GM12878 (cell line): ENCODE measurements around the gene TSHZ2. TPM values are rescaled to one million over a fixed set of nuclear protein-coding genes. Genes with fewer than 3 reads are reported as not detected.

ENCODE experiments used
- ATAC-seq: fragments of 200-7000 bp; cut with Tn5 transposase; 3 replicates; pipeline ENCODE4 v1.9.1; 2020; ENCODE audit warnings: mild to moderate bottlenecking, moderate library complexity
- BruUV-seq: library from RNA; stranded (reverse); fragments of 400-500 nt; replicated peaks from 2 replicates; lab custom pipeline; 2021; lab: Mats Ljungman, UMichigan
- CTCF ChIA-PET: fragments of 300-600 bp; sonication (Branson Sonifier 250); formaldehyde crosslinking; extraction: SDS; loops from one replicate; lab custom pipeline; 2021; ENCODE audit warnings: inconsistent platforms; lab: Yijun Ruan, JAX
- POLR2A ChIA-PET: fragments of 350-600 bp; formaldehyde crosslinking; extraction: SDS; loops from one replicate; lab custom pipeline; 2021; ENCODE audit warnings: inconsistent platforms; lab: Charles Lee
- RAD21 ChIA-PET: fragments of 300-600 bp; sonication (Branson Sonifier 250); formaldehyde crosslinking; loops from one replicate; lab custom pipeline; 2023; ENCODE audit warnings: antibody characterized with exemption; ENCODE audit not compliant: unreplicated experiment; lab: Charles Lee
- SMC1A ChIA-PET: fragments of 300-600 bp; sonication (Branson Sonifier 250); formaldehyde crosslinking; loops from one replicate; lab custom pipeline; 2023; ENCODE audit not compliant: unreplicated experiment, uncharacterized antibody; lab: Charles Lee
- DNase-seq: peaks from one replicate; pipeline ENCODE4 v3.0.0-alpha.2; 2011; ENCODE audit warnings: low read depth, low spot score
- FAIRE-seq: peaks from 3 replicates; lab custom pipeline; 2011; peaks lifted over from hg19 to GRCh38; lab: Jason Lieb, UNC
- H2AFZ ChIP-seq: 2 replicates; pipeline ENCODE4 v1.6.0; 2011; ENCODE audit warnings: low read depth, low read length, control low read depth; ENCODE audit not compliant: control insufficient read depth
- H3K27ac ChIP-seq: 2 replicates; pipeline ENCODE4 v1.5.1; 2011; ENCODE audit warnings: control low read depth; ENCODE audit not compliant: control insufficient read depth, insufficient read depth
- H3K27me3 ChIP-seq, 2 experiments: replicated peaks in 1 of 2; 2 replicates each; pipeline versions ENCODE4 v1.6.0 to v1.6.1; 2011; ENCODE audit warnings: low read length in 1 of 2; ENCODE audit not compliant: control insufficient read depth in 2 of 2, insufficient read depth in 2 of 2
- H3K36me3 ChIP-seq, 2 experiments: 2 replicates each; pipeline ENCODE4 v1.5.1; 2011; ENCODE audit warnings: low read length in 1 of 2; ENCODE audit not compliant: control insufficient read depth in 2 of 2, insufficient read depth in 2 of 2
- H3K4me1 ChIP-seq: 2 replicates; pipeline ENCODE4 v1.6.1; 2011; ENCODE audit warnings: mild to moderate bottlenecking, low read length, moderate library complexity, mixed read lengths; ENCODE audit not compliant: control insufficient read depth, insufficient read depth
- H3K4me2 ChIP-seq: 2 replicates; pipeline ENCODE4 v1.6.0; 2011; ENCODE audit warnings: control low read depth; ENCODE audit not compliant: control insufficient read depth, insufficient read depth
- H3K4me3 ChIP-seq: fragments of 200-600 bp; sonication (generic); 2 replicates; pipeline ENCODE4 v1.5.1; 2016
- H3K79me2 ChIP-seq: 2 replicates; pipeline ENCODE4 v1.6.0; 2011; ENCODE audit warnings: low read length; ENCODE audit not compliant: control insufficient read depth, insufficient read depth
- H3K9ac ChIP-seq: 2 replicates; pipeline ENCODE4 v1.8.0; 2011; ENCODE audit warnings: low read length, control low read depth, mixed read lengths; ENCODE audit not compliant: control insufficient read depth, insufficient read depth
- H3K9me3 ChIP-seq: replicated peaks from 3 replicates; pipeline ENCODE4 v1.5.1; 2011; ENCODE audit warnings: mild to moderate bottlenecking, low read length; ENCODE audit not compliant: control insufficient read depth, insufficient read depth
- H4K20me1 ChIP-seq: 2 replicates; pipeline ENCODE4 v1.6.0; 2011; ENCODE audit not compliant: control insufficient read depth, insufficient read depth
- ASH2L ChIP-seq: fragments of 300-600, 200-600 bp; sonication (generic); IDR thresholded peaks from 2 replicates; pipeline ENCODE4 v1.6.1; 2017; ENCODE audit warnings: low read depth, mild to moderate bottlenecking, borderline replicate concordance
- BCL3 ChIP-seq: IDR thresholded peaks from 2 replicates; pipeline ENCODE4 v1.6.1; 2011; ENCODE audit warnings: borderline replicate concordance, low read depth, mild to moderate bottlenecking, moderate library complexity, low read length; ENCODE audit not compliant: insufficient read depth, poor library complexity, severe bottlenecking
- CEBPZ ChIP-seq: fragments of 150-350 bp; IDR thresholded peaks from 2 replicates; pipeline ENCODE4 v1.6.1; 2016; ENCODE audit warnings: low read depth, low read length
- DPF2 ChIP-seq: fragments of 450-650 bp; IDR thresholded peaks from 2 replicates; pipeline ENCODE4 v1.6.1; 2017; ENCODE audit warnings: mild to moderate bottlenecking
- HDGF ChIP-seq: fragments of 450-650 bp; IDR thresholded peaks from 2 replicates; pipeline ENCODE4 v1.6.1; 2016; ENCODE audit warnings: antibody characterized with exemption
- MTA2 ChIP-seq: fragments of 450-650 bp; IDR thresholded peaks from 2 replicates; pipeline ENCODE4 v1.6.1; 2016; ENCODE audit warnings: low read depth, mild to moderate bottlenecking, moderate library complexity
- NFYA ChIP-seq: IDR thresholded peaks from 2 replicates; pipeline ENCODE4 v1.6.1; 2011; ENCODE audit warnings: low read depth, mild to moderate bottlenecking, low read length, improper control_type of control experiment, borderline replicate concordance
- TBL1XR1 ChIP-seq: IDR thresholded peaks from 2 replicates; pipeline ENCODE4 v1.6.1; 2012; ENCODE audit warnings: low read depth, low read length, improper control_type of control experiment
- TCF12 ChIP-seq: IDR thresholded peaks from 2 replicates; pipeline ENCODE4 v1.6.1; 2011; ENCODE audit warnings: low read depth, mild to moderate bottlenecking, low read length
- TCF3 ChIP-seq: IDR thresholded peaks from 2 replicates; pipeline ENCODE4 v1.6.1; 2012; ENCODE audit warnings: low read depth, mild to moderate bottlenecking, low read length, borderline replicate concordance; ENCODE audit not compliant: insufficient read depth
- USF2 ChIP-seq: IDR thresholded peaks from 2 replicates; pipeline ENCODE4 v1.6.1; 2011; ENCODE audit warnings: low read depth, low read length, improper control_type of control experiment, borderline replicate concordance
- ZBTB40 ChIP-seq: fragments of 450-650 bp; IDR thresholded peaks from 2 replicates; pipeline ENCODE4 v1.6.1; 2016; ENCODE audit warnings: mild to moderate bottlenecking, moderate library complexity, borderline replicate concordance
- ZNF384 ChIP-seq: IDR thresholded peaks from 2 replicates; pipeline ENCODE4 v1.6.1; 2012; ENCODE audit warnings: low read depth, mild to moderate bottlenecking, low read length, improper control_type of control experiment, borderline replicate concordance
- ZNF622 ChIP-seq: fragments of 450-650 bp; IDR thresholded peaks from 2 replicates; pipeline ENCODE4 v1.6.1; 2017; ENCODE audit warnings: mild to moderate bottlenecking, inconsistent platforms
- WGBS: methylation state at CpG from one replicate; pipeline ENCODE4 v1.1.6; 2016; ENCODE audit warnings: low lambda C conversion rate; ENCODE audit not compliant: insufficient replicate concordance, insufficient coverage; ENCODE audit errors: missing lambda C conversion rate; 5-methylcytosine and 5-hydroxymethylcytosine counted together
- in situ Hi-C: fragments of 300-500 bp; cut with MboI; formaldehyde crosslinking; loops from 9 replicates; pipeline ENCODE4 v1.14.3; 2018; ENCODE audit warnings: mixed read lengths
- intact Hi-C: fragments of 100-400 bp; cut with micrococcal nuclease; formaldehyde crosslinking; loops from one replicate; pipeline ENCODE4 v1.14.2; 2022; ENCODE audit not compliant: unreplicated experiment
- polyA plus RNA-seq, 11 experiments: library from polyadenylated mRNA; depleted of rRNA in 4 of 11; unstranded in 6 of 11; stranded (reverse) in 5 of 11; fragments of >200 nt; fragmentation: Nextera tagmentation in 4 of 11; fragmentation: Illumina TruSeq in 1 of 11; extraction: Ambion mirVana in 4 of 11; extraction: Trizol in 1 of 11; gene quantifications; 1 replicate in 1 of 11; 2 replicates in 10 of 11; pipeline versions ENCODE4 v1.2.1 to v1.2.3, GENCODE V29; 2011 to 2016; ENCODE audit warnings: inconsistent platforms in 2 of 11, missing spikeins in 2 of 11, low read depth in 1 of 11
- total RNA-seq, 4 experiments: library from RNA; depleted of rRNA in 3 of 4; stranded (reverse); fragments of >200 nt in 3 of 4; fragmentation: Illumina TruSeq in 1 of 4; extraction: Trizol in 1 of 4; gene quantifications; 2 replicates each; pipeline versions ENCODE4 v1.2.1 to v1.2.3, GENCODE V29; 2013 to 2021

The TSHZ2 gene
- total and polyA plus RNA-seq, 10 of the 15 experiments (the other 5 are each of a cell fraction or from before 2014, with no cell fraction given): 0.01 to 0.86 (median 0.13) TPM; not detected in 2

- H2AFZ ChIP-seq: no peak overlapping the region
- no peaks in the 10 kb centered on the region for H3K27me3 ChIP-seq
- no peak overlapping the region for H3K4me2 ChIP-seq
- no peaks in the 10 kb centered on the region for H4K20me1 ChIP-seq
- no peaks in the 10 kb centered on the region for H3K79me2 ChIP-seq
- 71% methylated on average over 10 of the region's 10 CpGs for WGBS
- H3K9ac ChIP-seq: no peak overlapping the region
- no TSS peak for BruUV-seq
- in situ Hi-C loops: no loop called here
- ChIA-PET SMC1A (no interaction called here), RAD21 (no interaction called here), POLR2A (no interaction called here), CTCF (no interaction called here)
- no peaks in the 10 kb centered on the region for H3K9me3 ChIP-seq
- no peak overlapping the region for H3K27ac ChIP-seq
- H3K4me3 ChIP-seq: no peak overlapping the region
- DNase-seq (no peak), FAIRE-seq (no peak), ATAC-seq (no peak)
- intact Hi-C loops: no loop called here
- H3K4me1 ChIP-seq: no peaks in the 10 kb centered on the region
- no peaks in the 10 kb centered on the region for H3K36me3 ChIP-seq
- no peak for TF ChIP-seq TBL1XR1
- no peak for TF ChIP-seq MTA2
- TF ChIP-seq NFYA: no peak
- TF ChIP-seq ZNF384: no peak
- no peak for TF ChIP-seq DPF2
- no peak for TF ChIP-seq USF2
- TF ChIP-seq ZNF622: no peak
- TF ChIP-seq TCF12: no peak
- no peak for TF ChIP-seq CEBPZ
- no peak for TF ChIP-seq BCL3
- TF ChIP-seq ZBTB40: no peak
- no peak for TF ChIP-seq HDGF
- TF ChIP-seq ASH2L: no peak
- TF ChIP-seq TCF3: no peak
These were observed 417.6 kb downstream of the TSHZ2 start for GRCh38 chr20:53389516-53390300.
